HEK293T (cell line): ENCODE data around the gene PML.

ENCODE experiments used
- CTCF ChIA-PET: fragments of 350-600 bp; formaldehyde crosslinking; extraction: SDS; loops from one replicate; lab custom pipeline; 2021; ENCODE audit warnings: antibody characterized with exemption, inconsistent platforms; lab: Yijun Ruan, JAX
- POLR2A ChIA-PET: fragments of 350-600 bp; formaldehyde crosslinking; extraction: SDS; loops from one replicate; lab custom pipeline; 2020; ENCODE audit warnings: antibody characterized with exemption, inconsistent platforms; lab: Yijun Ruan, JAX
- DNase-seq: peaks from one replicate; pipeline ENCODE4 v3.0.0; 2012; ENCODE audit warnings: mixed read lengths; ENCODE audit errors: extremely low spot score
- ARNT ChIP-seq: fragments of 450-650 bp; IDR thresholded peaks from 2 replicates; pipeline ENCODE4 v1.6.1; 2017; ENCODE audit warnings: mild to moderate bottlenecking
- BHLHE40 ChIP-seq: fragments of 450-650 bp; IDR thresholded peaks from 2 replicates; pipeline ENCODE4 v1.6.1; 2016; ENCODE audit warnings: mild to moderate bottlenecking, moderate library complexity, borderline replicate concordance
- CTBP1 ChIP-seq: fragments of 450-650 bp; IDR thresholded peaks from 2 replicates; pipeline ENCODE4 v1.6.1; 2016; ENCODE audit warnings: borderline replicate concordance
- ELF4 ChIP-seq: fragments of 450-650 bp; IDR thresholded peaks from 2 replicates; pipeline ENCODE4 v1.6.1; 2017; ENCODE audit warnings: antibody characterized with exemption
- FOXA1 ChIP-seq: fragments of 450-650 bp; IDR thresholded peaks from 2 replicates; pipeline ENCODE4 v1.6.1; 2016; ENCODE audit warnings: mild to moderate bottlenecking
- FOXK2 ChIP-seq: fragments of 450-650 bp; IDR thresholded peaks from 2 replicates; pipeline ENCODE4 v1.6.1; 2016; ENCODE audit warnings: mild to moderate bottlenecking
- FOXM1 ChIP-seq: fragments of 450-650 bp; IDR thresholded peaks from 2 replicates; pipeline ENCODE4 v1.6.1; 2017; ENCODE audit warnings: mild to moderate bottlenecking, borderline replicate concordance
- HDGF ChIP-seq: fragments of 450-650 bp; IDR thresholded peaks from 2 replicates; pipeline ENCODE4 v1.6.1; 2017; ENCODE audit warnings: antibody characterized with exemption, borderline replicate concordance
- L3MBTL2 ChIP-seq: fragments of 450-650 bp; conservative IDR thresholded peaks from 2 replicates; pipeline ENCODE4 v1.6.1; 2016; ENCODE audit warnings: mild to moderate bottlenecking
- LEF1 ChIP-seq: fragments of 450-650 bp; IDR thresholded peaks from 2 replicates; pipeline ENCODE4 v1.6.1; 2017; ENCODE audit warnings: mild to moderate bottlenecking, borderline replicate concordance
- NFRKB ChIP-seq: fragments of 450-650 bp; IDR thresholded peaks from 2 replicates; pipeline ENCODE4 v1.6.1; 2016; ENCODE audit warnings: mild to moderate bottlenecking, moderate library complexity
- PKNOX1 ChIP-seq: fragments of 450-650 bp; IDR thresholded peaks from 2 replicates; pipeline ENCODE4 v1.6.1; 2016
- SP1 ChIP-seq: fragments of 450-650 bp; IDR thresholded peaks from 2 replicates; pipeline ENCODE4 v1.6.1; 2017
- SUZ12 ChIP-seq: fragments of 450-650 bp; IDR thresholded peaks from 2 replicates; pipeline ENCODE4 v1.6.1; 2016; ENCODE audit warnings: mild to moderate bottlenecking
- TARDBP ChIP-seq: fragments of 450-650 bp; IDR thresholded peaks from 2 replicates; pipeline ENCODE4 v1.6.1; 2016
- ZNF384 ChIP-seq: fragments of 450-650 bp; IDR thresholded peaks from 2 replicates; pipeline ENCODE4 v1.6.1; 2016

The PML gene

GRCh38 chr15:74036271-74037170 lies 42.0 kb downstream of the PML start:
- POLR2A ChIA-PET, result interaction anchor here (1.4 to 2.0 kb wide), 2 partner anchors 42 to 63 kb away, joined by 5 to 7 read pairs; partner anchors contain the start of gene PML
- DNase-seq, result peak; percentile 70
- CTCF ChIA-PET, result interaction anchor here (0.6 to 4.0 kb wide), 9 partner anchors 11 to 618 kb away, joined by 3 to 53 read pairs (median 3); partner anchors contain the start of gene PML
- TF ChIP-seq ARNT (no peak), SUZ12 (no peak), BHLHE40 (no peak), TARDBP (no peak), LEF1 (no peak), L3MBTL2 (no peak), ZNF384 (no peak), SP1 (no peak)

GRCh38 chr15:74037171-74038117 lies 42.9 kb downstream of the PML start:
- no peak for DNase-seq
- ChIA-PET CTCF (interaction anchor here (0.6 to 4.0 kb wide), 9 partner anchors 10 to 617 kb away, joined by 3 to 53 read pairs (median 3); partner anchors contain the start of gene PML), POLR2A (interaction anchor here (1.4 to 2.0 kb wide), 2 partner anchors 43 to 64 kb away, joined by 5 to 7 read pairs; partner anchors contain the start of gene PML)
- TF ChIP-seq HDGF (no peak), SP1 (no peak), FOXA1 (no peak), LEF1 (no peak), ELF4 (no peak), BHLHE40 (no peak), FOXM1 (no peak), ZNF384 (no peak), FOXK2 (no peak)

- ChIA-PET POLR2A (no interaction called here), CTCF (interaction anchor here (0.6 to 4.0 kb wide), 5 partner anchors 9 to 98 kb away, joined by 3 to 53 read pairs (median 10); no protein-coding TSS in a partner anchor)
- TF ChIP-seq ARNT, result no peak
- TF ChIP-seq PKNOX1, result no peak
- no peak for TF ChIP-seq SP1
- TF ChIP-seq L3MBTL2, result no peak
- TF ChIP-seq SUZ12, result no peak
- TF ChIP-seq FOXA1, result no peak
- no peak for TF ChIP-seq FOXM1
- no peak for TF ChIP-seq LEF1
- no peak for TF ChIP-seq BHLHE40
- no peak for TF ChIP-seq TARDBP
- no peak for TF ChIP-seq NFRKB
- no peak for TF ChIP-seq ZNF384
- no peak for TF ChIP-seq HDGF
- no peak for TF ChIP-seq ELF4
- TF ChIP-seq CTBP1, result no peak
- TF ChIP-seq FOXK2, result no peak
- no peak for DNase-seq
Observed at GRCh38 chr15:74038707-74039655, 44.5 kb downstream of the PML start.

- POLR2A ChIA-PET, result no interaction called here
- TF ChIP-seq SP1 (no peak), SUZ12 (no peak), LEF1 (no peak)
Observed at GRCh38 chr15:74039656-74040010, 45.1 kb downstream of the PML start.

GRCh38 chr15:74040109-74040850 lies 45.8 kb downstream of the PML start:
- ChIA-PET POLR2A (no interaction called here), CTCF (interaction anchor here (1.1 to 4.0 kb wide), 5 partner anchors 8 to 281 kb away, joined by 3 to 19 read pairs (median 8); no protein-coding TSS in a partner anchor)
- TF ChIP-seq ELF4, result no peak
- no peak for DNase-seq

More at GRCh38 chr15:74039656-74040010, 45.1 kb downstream of the PML start:
- CTCF ChIA-PET, result interaction anchor here (0.6 to 4.0 kb wide), 4 partner anchors 9 to 99 kb away, joined by 3 to 19 read pairs (median 9); no protein-coding TSS in a partner anchor
- DNase-seq, result no peak
